ENCODE data around the gene MYCBPAP. TPM values are rescaled to one million over a fixed set of nuclear protein-coding genes. Genes with fewer than 3 reads are reported as not detected.

The MYCBPAP gene
- total RNA-seq, 1 experiment from 2014 or later = 2.7 TPM

DNA sequence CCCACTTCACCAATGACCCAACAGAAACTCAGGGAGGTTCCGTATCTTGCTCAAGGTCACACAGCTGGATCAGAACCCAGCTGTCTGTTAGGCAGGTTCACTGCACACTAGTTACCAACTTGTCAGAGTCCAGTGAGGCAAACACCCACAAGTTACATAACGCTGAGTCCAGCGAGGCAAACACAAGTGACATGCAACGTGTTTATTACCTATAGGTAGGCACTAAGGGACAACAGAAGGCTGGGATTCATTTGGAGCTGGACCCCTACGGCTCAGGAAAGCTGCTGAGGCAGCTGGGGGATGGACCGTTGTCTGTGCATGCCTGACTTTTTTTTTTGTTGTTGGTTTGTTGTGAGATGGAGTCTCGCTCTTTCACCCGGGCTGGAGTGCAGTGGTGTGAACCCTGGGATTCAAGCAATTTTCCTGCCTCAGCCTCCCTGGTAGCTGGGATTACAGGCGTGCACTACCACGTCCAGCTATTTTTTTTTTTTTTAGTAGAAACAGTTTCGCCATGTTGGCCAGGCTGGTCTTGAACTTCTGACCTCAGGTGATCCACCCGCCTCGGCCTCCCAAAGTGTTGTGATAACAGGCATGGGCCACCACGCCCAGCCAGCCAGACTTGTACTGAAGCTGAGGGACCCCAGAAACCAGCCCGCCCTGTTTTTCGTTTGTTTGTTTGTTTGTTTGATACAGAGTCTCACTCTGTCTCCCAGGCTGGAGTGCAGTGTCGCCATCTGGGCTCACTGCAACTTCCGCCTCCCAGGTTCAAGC lies 31.5 kb upstream of the MYCBPAP start:
- no peaks in the 10 kb centered on the region for H3K27me3 Mint-ChIP-seq (ENCODE audit: insufficient read depth, unreplicated experiment)
- peaks cover 23% of the 10 kb centered on the region for H3K36me3 Mint-ChIP-seq (ENCODE audit: insufficient read depth, unreplicated experiment)
- no TSS peak for BruUV-seq (replicated peaks)
- intact Hi-C loops (cut with micrococcal nuclease; ENCODE audit: unreplicated experiment) = loop anchor here (5.0 kb wide), 1 partner anchor 231 kb away; the partner anchor contains the start of gene ANKRD40
- TF ChIP-seq, protein P1, sequence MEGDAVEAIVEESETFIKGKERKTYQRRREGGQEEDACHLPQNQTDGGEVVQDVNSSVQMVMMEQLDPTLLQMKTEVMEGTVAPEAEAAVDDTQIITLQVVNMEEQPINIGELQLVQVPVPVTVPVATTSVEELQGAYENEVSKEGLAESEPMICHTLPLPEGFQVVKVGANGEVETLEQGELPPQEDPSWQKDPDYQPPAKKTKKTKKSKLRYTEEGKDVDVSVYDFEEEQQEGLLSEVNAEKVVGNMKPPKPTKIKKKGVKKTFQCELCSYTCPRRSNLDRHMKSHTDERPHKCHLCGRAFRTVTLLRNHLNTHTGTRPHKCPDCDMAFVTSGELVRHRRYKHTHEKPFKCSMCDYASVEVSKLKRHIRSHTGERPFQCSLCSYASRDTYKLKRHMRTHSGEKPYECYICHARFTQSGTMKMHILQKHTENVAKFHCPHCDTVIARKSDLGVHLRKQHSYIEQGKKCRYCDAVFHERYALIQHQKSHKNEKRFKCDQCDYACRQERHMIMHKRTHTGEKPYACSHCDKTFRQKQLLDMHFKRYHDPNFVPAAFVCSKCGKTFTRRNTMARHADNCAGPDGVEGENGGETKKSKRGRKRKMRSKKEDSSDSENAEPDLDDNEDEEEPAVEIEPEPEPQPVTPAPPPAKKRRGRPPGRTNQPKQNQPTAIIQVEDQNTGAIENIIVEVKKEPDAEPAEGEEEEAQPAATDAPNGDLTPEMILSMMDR (IDR thresholded peaks at IDR 0.05; ENCODE audit: insufficient read depth in 1 of 2, low read depth in 1 of 2, low read length in 1 of 2, severe bottlenecking in 1 of 2, unreplicated experiment in 1 of 2) = no peak
- Histone ChIP-seq H3K4me3 (ENCODE audit: low read depth, low read length) (no peak overlapping the region; the same call in 1 of the 2 replicates), H3K9me3 (no peaks in the 10 kb centered on the region), H3K36me3 (ENCODE audit: control insufficient read depth, insufficient read depth, low read length) (peaks cover 3% of the 10 kb centered on the region; the same call in 1 of the 2 replicates), H3K4me1 (peaks cover 22% of the 10 kb centered on the region), H3K27me3 (replicated peaks; ENCODE audit: control insufficient read depth, insufficient read depth, low read length) (no peaks in the 10 kb centered on the region)
- peaks cover 37% of the 10 kb centered on the region for H3K4me1 Mint-ChIP-seq (ENCODE audit: low read depth, unreplicated experiment)
- POLR2A ChIA-PET = interaction anchor here (0.5 kb wide), 1 partner anchor 229 kb away, joined by 3 read pairs; no protein-coding TSS in a partner anchor
- no peak for DNase-seq
- CTCF ChIA-PET = interaction anchor here (0.8 kb wide), 1 partner anchor 68 kb away, joined by 3 read pairs; no protein-coding TSS in a partner anchor
- peak overlapping the region; percentile 48 for H3K4me3 Mint-ChIP-seq (ENCODE audit: unreplicated experiment)
- peak overlapping the region; percentile 1 for H3K27ac Mint-ChIP-seq (ENCODE audit: unreplicated experiment)
- no peaks in the 10 kb centered on the region for H3K9me3 Mint-ChIP-seq (ENCODE audit: unreplicated experiment)

GRCh38 chr17:50477976-50478375 lies 30.3 kb upstream of the MYCBPAP start:
- H3K9me3 Mint-ChIP-seq (ENCODE audit: unreplicated experiment) = no peaks in the 10 kb centered on the region
- ChIA-PET POLR2A (interaction anchor here (0.6 to 0.7 kb wide), 2 partner anchors 10 to 305 kb away, joined by 3 to 8 read pairs; no protein-coding TSS in a partner anchor), CTCF (interaction anchor here (0.6 to 2.4 kb wide), 27 partner anchors 10 to 1152 kb away, joined by 3 to 67 read pairs (median 5); partner anchors contain the start of genes EPN3 and LRRC59)
- peaks cover 4% of the 10 kb centered on the region; the same call in 1 of the 2 replicates for H3K36me3 ChIP-seq (ENCODE audit: control insufficient read depth, insufficient read depth, low read length)
- no peak for DNase-seq
- H3K36me3 Mint-ChIP-seq (ENCODE audit: insufficient read depth, unreplicated experiment) = peaks cover 29% of the 10 kb centered on the region
- peaks cover 22% of the 10 kb centered on the region for H3K4me1 ChIP-seq
- no peaks in the 10 kb centered on the region for H3K27me3 Mint-ChIP-seq (ENCODE audit: insufficient read depth, unreplicated experiment)
- H3K9me3 ChIP-seq = no peaks in the 10 kb centered on the region
- intact Hi-C loops (cut with micrococcal nuclease; ENCODE audit: unreplicated experiment) = loop anchor here (1.0 to 5.0 kb wide), 4 partner anchors 31 to 229 kb away; partner anchors contain the start of genes ANKRD40 and MYCBPAP
- H3K4me1 Mint-ChIP-seq (ENCODE audit: low read depth, unreplicated experiment) = peaks cover 49% of the 10 kb centered on the region
- peak overlapping the region; percentile 78 for H3K4me3 Mint-ChIP-seq (ENCODE audit: unreplicated experiment)
- H3K27ac Mint-ChIP-seq (ENCODE audit: unreplicated experiment) = peak overlapping the region; percentile 90
- no TSS peak for BruUV-seq (replicated peaks)
- H3K4me3 ChIP-seq (ENCODE audit: low read depth, low read length) = peak overlapping the region; percentile 70
- TF ChIP-seq, protein P1 (IDR thresholded peaks at IDR 0.05; ENCODE audit: insufficient read depth in 1 of 2, low read depth in 1 of 2, low read length in 1 of 2, severe bottlenecking in 1 of 2, unreplicated experiment in 1 of 2) = no peak
- H3K27me3 ChIP-seq (replicated peaks; ENCODE audit: control insufficient read depth, insufficient read depth, low read length) = no peaks in the 10 kb centered on the region
